Measurements from ENCODE around the gene FBXL7.

The FBXL7 gene

GRCh38 chr5:15510831-15511230, 10.9 kb downstream of the FBXL7 start:
- Histone ChIP-seq H3K27me3 (no peaks in the 10 kb centered on the region), H3K27ac (no peak overlapping the region), H3K9me3 (no peaks in the 10 kb centered on the region), H3K36me3 (no peaks in the 10 kb centered on the region), H3K4me3 (ENCODE audit: low read depth in 1 of 2, low read length in 1 of 2) (no peak overlapping the region), H3K4me1 (ENCODE audit: control insufficient read depth in 1 of 2, insufficient read depth in 1 of 2, low read depth in 1 of 2, low read length in 1 of 2) (no peaks in the 10 kb centered on the region)
- no peak for TF ChIP-seq CTCF (IDR thresholded peaks at IDR 0.05)

DNA sequence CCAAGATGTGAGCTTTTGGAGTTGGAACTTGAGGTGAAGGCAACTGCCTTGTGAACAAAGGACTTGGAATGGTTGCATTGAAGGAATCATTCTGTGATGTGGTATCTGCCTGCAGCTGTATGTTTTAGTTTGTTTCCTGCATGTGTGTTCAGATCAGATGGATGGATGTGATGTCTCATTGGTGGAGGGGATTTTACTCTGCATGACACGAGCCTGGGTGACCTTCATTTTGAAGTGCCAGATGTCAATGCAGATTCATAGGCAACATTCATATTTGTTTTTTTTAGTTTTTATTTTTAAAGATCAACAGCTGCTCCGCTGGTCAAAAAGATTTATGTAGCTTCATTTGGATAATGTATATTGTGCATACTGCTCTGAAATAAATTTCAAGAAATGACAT, 13.5 kb downstream of the FBXL7 start:
- Histone ChIP-seq H3K9me3 (no peaks in the 10 kb centered on the region), H3K36me3 (no peaks in the 10 kb centered on the region), H3K27ac (no peak overlapping the region), H3K27me3 (no peaks in the 10 kb centered on the region), H3K4me3 (ENCODE audit: low read depth in 1 of 2, low read length in 1 of 2) (no peak overlapping the region), H3K4me1 (ENCODE audit: control insufficient read depth in 1 of 2, insufficient read depth in 1 of 2, low read depth in 1 of 2, low read length in 1 of 2) (no peaks in the 10 kb centered on the region)
- TF ChIP-seq CTCF (IDR thresholded peaks at IDR 0.05), result no peak

DNA sequence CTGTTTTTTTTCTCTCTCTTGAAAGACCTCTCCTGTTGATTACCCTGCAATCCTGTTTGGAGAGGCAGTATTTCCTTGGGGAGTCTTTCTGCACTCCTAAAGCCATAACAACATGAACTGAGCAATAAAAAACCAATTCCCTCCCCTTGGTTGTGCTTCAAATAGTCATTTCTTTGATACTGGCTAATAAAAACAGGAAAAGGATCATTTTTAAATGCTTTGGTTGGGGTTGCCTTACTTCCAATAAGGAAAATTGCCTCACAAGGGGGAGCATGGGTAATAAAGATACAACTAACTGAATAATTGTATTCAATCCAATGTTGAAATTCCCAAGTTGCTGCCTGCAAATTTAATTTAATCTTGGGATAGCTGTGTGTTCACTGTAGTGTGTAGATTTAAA, 13.9 kb downstream of the FBXL7 start:
- Histone ChIP-seq H3K4me3 (ENCODE audit: low read depth in 1 of 2, low read length in 1 of 2) (no peak overlapping the region), H3K36me3 (no peaks in the 10 kb centered on the region), H3K27ac (no peak overlapping the region), H3K4me1 (ENCODE audit: control insufficient read depth in 1 of 2, insufficient read depth in 1 of 2, low read depth in 1 of 2, low read length in 1 of 2) (no peaks in the 10 kb centered on the region), H3K9me3 (no peaks in the 10 kb centered on the region), H3K27me3 (no peaks in the 10 kb centered on the region)
- no peak for TF ChIP-seq CTCF (IDR thresholded peaks at IDR 0.05)

DNA sequence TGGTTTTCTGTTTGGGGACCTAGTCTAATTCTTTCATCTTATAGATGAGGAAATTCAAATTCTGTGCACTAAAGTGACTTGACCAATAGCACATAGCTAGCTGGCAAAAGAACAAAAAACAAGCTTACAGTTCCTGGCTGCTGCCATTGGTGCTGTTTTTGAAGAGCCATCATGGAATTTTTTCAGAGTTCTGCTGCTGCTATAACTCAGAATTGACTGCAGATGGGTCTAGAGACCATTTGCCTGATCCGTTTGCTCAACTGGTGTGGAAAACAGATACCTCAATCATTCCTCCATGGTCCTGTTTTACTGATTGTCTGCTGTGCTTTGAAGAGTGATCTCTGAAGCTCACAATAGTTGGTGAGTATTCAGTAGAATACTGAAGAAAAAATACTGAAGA, 15.2 kb downstream of the FBXL7 start:
- TF ChIP-seq CTCF (IDR thresholded peaks at IDR 0.05), result no peak
- H3K27me3 ChIP-seq, result no peaks in the 10 kb centered on the region

DNA sequence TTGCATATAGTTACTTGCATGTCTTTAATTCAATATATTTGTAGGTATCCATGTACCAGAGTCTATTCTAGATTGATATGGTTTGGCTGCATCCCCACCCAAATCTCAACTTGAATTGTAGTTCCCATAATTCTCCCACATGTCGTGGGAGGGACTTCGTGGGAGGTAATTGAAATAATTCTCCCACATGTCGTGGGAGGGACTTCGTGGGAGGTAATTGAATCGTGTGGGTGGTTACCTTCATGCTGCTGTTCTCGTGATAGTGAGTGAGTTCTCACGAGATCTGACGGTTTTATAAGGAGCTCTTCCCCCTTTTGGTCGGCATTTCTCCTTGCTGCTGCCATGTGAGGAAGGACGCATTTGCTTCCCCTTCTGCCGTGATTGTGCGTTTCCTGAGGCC, 16.5 kb downstream of the FBXL7 start:
- Histone ChIP-seq H3K27me3 (no peaks in the 10 kb centered on the region), H3K4me3 (ENCODE audit: low read depth in 1 of 2, low read length in 1 of 2) (no peak overlapping the region)
- no peak for TF ChIP-seq CTCF (IDR thresholded peaks at IDR 0.05)

More for the DNA sequence above, 15.2 kb downstream of the FBXL7 start:
- Histone ChIP-seq H3K27ac (no peak overlapping the region), H3K9me3 (no peaks in the 10 kb centered on the region), H3K4me1 (ENCODE audit: control insufficient read depth in 1 of 2, insufficient read depth in 1 of 2, low read depth in 1 of 2, low read length in 1 of 2) (no peaks in the 10 kb centered on the region), H3K4me3 (ENCODE audit: low read depth in 1 of 2, low read length in 1 of 2) (no peak overlapping the region), H3K36me3 (no peaks in the 10 kb centered on the region)

GRCh38 chr5:15518786-15519185, 18.8 kb downstream of the FBXL7 start:
- H3K27ac ChIP-seq, result no peak overlapping the region
- TF ChIP-seq CTCF (IDR thresholded peaks at IDR 0.05), result no peak
- H3K9me3 ChIP-seq, result no peaks in the 10 kb centered on the region
- H3K36me3 ChIP-seq, result no peaks in the 10 kb centered on the region
- H3K4me1 ChIP-seq (ENCODE audit: control insufficient read depth in 1 of 2, insufficient read depth in 1 of 2, low read depth in 1 of 2, low read length in 1 of 2), result no peaks in the 10 kb centered on the region
- no peak overlapping the region for H3K4me3 ChIP-seq (ENCODE audit: low read depth in 1 of 2, low read length in 1 of 2)
- H3K27me3 ChIP-seq, result no peaks in the 10 kb centered on the region

More for the DNA sequence above, 16.5 kb downstream of the FBXL7 start:
- no peaks in the 10 kb centered on the region for H3K4me1 ChIP-seq (ENCODE audit: control insufficient read depth in 1 of 2, insufficient read depth in 1 of 2, low read depth in 1 of 2, low read length in 1 of 2)
- H3K36me3 ChIP-seq, result no peaks in the 10 kb centered on the region
- no peak overlapping the region for H3K27ac ChIP-seq
- no peaks in the 10 kb centered on the region for H3K9me3 ChIP-seq

Data from neutrophil (primary cell).